ENCODE measurements around the gene C1orf146.
"Not testable (repeated sequence)": the region's sequence is repeated elsewhere in the genome, so short reads cannot be mapped to it uniquely, and the experiment has no call there.

Gene C1orf146, protein sequence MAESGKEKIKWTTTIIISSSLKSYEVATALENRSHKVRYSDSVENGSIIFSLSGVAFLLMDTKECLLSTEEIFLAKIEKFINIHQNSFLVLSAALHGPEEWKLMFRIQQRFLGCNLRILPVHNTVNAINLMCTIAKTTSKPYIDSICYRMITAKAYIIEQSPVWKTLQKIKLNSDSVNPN

DNA sequence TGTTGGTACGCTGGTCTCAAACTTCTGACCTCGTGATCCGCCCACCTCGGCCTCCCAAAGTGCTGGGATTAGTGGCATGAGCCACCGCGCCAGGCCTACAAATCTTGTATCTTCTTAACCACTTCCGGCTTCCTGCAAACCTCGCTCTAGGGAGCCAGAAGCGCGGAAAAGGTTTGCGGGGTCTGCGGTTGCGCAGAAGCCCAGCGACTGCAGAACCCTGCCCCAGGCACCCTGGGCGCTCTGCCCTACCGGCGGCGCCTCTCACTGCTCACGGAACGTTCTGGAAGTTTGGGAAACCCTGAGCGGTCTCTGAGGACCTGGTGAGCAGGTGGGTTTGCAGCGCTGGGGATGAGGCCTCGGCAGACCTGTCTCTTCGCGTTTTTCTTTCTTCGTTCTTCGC, at the start of gene C1orf146:
Gene C1orf146, plus strand, starts transcription at position 195 of the 400 bp plus-strand sequence. CDS start 13,506 bp downstream, outside the sequence.
- no peak for DNase-seq

DNA sequence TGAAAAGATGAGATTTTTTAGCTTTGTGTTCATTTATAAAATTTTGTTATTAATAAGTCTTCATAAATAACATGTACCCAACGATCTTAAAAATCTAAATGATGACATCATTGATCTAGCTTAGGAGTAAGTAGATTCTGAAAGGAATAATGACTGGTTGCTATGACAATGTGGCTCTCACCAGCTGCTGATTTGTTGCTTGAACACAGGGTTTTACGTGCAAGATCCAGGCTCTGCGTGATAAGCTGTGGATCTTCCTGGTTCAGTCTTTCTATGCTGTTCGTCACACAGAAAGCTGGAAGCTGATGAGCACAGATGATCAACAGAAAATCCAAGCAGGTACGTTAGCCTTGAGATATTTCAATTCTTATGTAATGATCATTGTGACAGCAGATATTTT, 49.1 kb upstream of the C1orf146 start:
- DNase-seq = peak; percentile 23

DNA sequence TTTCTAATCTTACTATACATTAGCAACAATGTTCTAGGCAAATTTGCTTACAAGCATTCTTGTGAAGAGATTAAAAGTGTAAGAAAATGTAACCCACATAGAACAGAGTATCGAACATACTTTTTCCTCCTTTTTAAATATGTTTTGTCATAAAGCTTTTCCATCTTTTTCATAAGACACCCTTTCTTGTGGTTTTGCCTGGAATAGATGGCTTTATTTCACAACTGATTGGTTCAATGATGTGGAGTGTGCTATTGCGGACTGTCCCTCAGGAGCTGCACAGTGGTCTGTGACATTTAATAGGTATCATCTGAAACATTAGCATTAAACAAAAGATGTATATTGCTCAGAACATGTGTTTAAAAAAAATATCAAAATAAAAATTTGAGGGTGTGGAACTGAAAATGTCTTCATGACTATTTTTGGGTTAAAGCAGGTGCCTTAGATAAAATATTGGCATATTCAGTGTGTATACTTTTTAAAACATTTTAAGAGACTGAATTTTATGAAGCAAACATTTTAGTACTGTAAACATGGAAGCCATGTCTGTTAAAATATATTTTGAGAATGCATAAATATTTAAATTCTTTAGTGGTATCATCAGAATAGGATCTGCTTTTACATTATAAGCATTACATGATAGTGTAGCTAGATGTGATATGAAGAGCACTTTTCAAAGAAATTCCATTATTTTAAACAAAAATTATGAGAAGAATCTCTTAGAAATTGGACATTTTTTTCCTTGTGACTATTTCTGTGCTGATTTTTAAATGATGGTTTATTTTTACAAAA, 48.3 kb upstream of the C1orf146 start:
- DNase-seq = no peak

DNA sequence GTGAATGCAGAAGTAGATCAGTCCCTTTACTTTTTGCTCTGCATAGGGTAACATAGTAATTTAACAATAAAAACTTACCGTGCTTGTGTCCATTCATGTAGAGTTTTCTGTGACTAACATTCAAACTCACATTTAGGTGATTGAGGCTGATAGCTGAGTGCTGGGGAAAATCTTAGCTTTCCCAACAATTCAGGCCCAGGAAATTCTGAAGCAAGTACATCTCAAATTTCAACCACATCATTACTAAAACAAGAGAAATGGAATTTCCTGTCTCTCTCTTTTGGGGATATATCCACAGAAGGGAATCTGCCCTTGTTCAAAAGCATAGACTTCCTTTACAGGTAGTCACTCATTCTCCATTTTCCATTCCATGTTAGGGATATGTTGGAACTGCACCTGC, 33.1 kb upstream of the C1orf146 start:
- DNase-seq = no peak

DNA sequence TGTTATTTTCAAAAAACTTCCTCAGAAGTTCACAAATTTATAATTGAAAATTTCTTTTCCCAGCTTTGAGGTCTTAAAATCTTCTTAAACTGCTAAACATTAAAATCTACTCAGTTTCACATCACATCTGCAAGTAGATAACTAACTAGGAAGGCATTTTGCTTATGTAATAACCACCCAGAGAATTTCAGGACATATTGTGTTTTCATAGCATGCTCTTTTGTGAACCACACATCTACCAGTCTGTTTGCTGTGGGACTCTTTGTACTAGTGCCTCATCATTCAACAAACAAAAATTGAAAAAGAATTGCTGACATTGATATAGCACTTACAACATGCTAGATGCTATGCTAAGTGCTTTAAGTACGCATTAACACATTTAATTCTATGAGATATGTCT, 31.6 kb upstream of the C1orf146 start:
- DNase-seq = no peak

DNA sequence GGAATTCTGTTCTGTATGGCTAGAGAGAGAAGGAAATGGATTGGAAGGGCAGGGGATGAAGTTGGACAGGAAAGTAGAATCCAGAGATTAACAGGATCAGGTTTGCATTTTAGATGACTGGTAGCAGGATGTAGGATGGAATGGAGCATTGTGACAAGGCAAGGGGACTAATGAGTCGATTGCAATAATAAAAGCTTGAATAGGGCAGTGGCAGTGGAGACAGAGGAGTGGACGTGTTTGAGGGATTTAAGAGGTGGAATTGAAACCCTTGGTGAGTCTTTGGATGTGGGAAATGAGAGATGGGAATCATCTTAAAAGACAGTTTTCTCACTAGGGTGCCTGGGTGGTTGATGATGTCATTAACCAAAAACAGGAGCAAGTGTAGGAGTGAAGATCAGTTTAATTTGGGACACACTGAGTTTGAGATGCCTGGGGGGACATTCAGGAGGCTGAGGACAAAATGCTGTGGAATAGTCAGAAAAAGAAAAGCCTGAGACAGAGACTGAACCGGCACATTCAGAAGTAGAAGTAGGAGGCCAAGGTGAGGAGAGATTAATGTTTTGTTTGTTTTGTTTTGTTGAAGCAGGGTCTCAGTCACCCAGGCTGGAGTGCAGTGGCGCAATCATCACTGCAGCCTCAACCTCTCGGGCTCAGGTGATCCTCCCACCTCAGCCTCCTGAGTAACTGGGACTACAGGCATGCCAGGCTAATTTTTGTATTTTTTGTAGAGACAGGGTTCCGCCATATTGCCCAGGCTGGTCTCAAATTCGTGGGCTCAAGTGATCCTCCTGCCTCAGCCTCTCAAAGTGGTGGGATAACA, 29.1 kb upstream of the C1orf146 start:
- DNase-seq = no peak

DNA sequence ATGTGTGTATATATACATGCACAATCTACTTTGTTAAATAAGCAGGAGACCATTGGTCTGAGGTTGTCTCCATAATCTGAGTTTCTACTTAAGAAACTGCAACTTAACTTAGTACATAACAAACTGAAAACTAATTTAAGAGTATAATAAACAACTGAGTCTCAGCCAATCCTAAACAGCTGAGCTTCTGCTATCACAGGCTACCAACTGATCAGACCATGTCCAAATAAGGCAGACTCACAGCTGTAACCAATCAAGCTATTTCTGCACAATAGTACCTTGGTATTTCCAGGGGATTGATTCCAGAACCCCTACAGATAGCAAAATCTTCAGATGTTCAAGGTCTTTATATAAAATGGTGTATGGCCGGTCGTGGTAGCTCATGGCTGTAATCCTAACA, 26.0 kb upstream of the C1orf146 start:
- DNase-seq = no peak

DNA sequence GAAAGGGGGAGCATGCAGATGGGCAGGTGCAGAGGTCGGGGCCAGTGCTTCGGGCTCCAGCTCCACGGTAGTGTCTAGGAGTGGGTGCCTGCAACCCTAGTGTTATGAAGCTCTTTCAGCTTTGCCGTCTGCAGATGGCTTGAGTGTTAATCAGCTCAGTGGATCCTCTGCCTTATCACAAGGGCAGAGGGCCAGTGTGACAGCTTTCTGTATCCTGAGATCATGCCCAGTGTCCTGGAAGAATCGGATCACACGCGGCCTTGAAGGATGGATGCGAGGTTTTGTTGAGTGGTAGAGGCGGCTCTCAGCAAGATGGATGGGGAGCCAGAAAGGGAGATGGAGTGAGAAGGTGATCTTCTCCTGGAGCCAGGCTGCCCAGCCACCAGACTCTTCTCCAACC, 25.5 kb upstream of the C1orf146 start:
- no peak for DNase-seq

DNA sequence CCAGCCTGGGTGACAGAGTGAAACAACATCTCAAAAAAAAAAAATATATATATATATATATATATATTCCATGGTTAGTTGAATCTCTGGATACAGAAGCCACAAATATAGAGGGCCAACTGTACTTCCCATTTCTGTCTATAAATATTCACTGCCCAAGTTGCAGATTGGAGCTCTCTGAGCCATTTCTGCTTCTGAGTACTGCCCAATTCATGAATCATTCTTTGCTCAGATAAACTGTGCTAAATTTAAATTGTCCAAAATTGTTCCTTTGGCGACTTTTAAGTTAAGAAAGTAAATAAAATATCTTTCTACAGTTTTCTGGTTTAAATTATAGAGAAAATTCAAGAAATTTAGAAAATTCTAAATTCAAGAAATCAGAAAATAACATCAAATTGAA, 23.2 kb upstream of the C1orf146 start:
- no peak for DNase-seq

DNA sequence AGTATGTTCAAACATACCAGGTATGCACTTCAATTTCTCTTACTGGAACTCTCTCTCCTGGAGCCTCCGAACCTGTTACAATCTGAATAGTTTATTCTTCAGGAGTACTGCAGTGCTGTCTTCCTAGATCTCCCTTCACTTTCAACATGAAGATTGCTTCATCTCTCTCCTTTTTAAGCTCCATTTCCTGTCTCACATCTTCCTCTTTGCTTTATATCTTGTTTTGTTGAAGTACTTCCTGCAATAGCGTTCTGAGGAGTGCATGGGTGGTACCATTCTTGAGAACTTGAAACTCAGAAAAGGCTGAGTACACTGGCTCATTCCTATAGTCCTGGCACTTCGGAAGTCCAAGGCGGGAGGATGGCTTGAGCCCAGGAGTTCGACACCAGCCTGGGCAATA, 15.7 kb upstream of the C1orf146 start:
- no peak for DNase-seq

DNA sequence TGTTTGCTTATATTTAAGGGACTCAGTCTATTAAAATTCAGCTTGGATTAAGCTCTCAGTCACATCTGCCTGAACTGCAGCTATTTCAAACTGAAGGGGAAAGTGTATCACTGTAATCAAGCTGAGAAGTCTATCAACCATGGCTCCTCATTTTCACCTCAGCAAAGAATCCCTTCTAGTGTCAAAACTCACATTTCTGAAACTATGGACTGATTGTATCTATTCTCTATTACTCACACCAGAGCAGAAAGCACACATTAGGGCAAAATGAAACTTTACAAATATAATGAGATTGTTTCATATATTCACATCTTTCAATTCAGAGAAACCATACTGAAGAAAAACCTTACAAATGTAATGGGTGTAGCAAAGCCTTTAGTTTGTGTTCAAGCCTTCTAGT, 14.6 kb upstream of the C1orf146 start:
- no peak for DNase-seq

DNA sequence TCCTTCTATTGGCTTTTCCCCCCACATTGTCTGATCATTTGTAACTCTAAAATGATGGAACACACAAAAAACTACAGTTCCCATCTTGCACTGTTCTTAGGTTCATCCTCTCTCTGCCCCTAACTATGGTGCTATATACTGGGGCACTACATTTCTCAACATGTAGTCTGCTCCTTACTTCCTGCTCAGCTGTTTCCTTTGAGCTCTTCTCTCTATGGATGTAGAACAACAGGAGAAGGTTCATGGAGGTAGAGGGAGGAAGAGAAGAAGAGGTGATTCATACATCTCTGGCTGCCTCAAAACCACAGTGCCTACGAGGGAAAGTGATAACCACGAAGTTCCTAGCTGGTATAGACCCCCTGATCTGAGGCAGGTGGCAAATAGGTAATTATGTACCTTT, 7.0 kb upstream of the C1orf146 start:
- no peak for DNase-seq

DNA sequence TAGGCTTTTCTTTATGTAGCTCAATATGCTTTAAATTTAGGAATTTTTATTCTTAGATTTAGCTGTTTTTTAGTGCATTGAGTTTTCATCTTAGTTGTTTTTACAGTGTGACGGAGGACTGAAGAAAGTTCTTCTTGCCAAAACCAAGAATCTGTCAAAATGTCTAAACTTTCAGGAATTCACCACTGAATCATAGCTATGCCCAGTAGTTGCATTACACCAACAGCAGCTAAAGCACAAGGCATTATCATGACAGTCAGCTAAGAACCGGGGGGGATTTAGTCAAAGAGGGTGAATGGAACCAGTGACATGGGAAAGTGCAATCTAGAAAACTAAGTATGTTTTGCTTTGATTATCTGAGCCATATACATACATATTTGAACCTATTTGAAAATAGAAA, 6.5 kb upstream of the C1orf146 start:
- DNase-seq = no peak

DNA sequence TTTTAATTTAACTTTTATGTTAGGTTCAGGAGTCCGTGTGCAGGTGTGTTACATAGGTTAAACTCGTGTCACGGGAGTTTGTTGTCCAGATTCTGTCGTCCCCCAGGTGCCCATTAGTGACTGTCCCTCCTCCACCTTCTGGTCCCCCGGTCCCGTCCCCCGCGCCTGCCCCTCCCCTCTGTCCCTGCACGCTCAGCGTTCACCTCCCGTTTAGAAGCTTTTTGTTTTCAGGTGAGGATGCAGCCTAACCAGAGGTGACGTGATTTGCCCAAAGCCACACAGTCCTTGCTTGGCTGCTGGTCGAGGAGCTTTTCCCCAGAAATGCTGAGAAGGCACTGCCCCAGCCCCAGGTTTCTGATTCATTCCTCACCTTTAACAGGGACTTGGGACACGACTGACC, 844 bp downstream of the C1orf146 start:
- DNase-seq = no peak

DNA sequence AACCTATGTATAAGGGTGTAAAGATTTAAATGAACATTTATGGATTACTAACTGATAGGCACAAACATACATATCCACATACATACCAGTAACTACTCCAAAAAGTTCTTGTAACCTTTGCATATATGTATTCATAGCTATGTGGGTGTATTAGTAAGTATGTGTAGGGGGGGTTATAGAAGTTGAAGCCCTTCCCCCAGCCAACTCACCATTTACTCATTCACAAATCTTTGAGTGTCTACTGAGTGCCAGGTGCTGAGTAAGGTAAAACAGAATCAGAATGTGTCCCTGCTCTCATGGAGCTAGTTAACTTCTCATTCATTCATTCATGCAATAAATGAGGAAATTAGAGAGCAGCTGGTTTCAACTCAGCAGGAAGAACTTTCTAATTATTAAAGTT, 1.3 kb downstream of the C1orf146 start:
- DNase-seq = no peak

DNA sequence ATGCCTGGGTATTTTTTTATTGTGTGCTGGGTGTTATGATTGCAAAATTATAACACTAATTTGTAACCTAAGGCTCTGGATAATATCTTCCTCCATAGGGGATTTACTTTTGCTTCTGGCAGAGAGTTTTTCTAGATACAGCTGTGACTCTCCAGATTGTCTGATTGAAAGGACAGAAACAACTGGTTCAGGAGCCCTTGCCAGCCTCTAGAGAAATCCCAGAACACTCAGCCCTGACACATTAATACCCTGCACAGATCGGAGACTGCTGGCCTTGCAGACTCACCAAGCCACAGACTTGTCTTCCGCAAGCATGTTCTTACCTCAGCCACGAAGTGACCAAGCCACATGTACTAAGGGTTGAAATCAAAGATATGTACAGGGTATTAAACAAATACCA, 10.7 kb downstream of the C1orf146 start:
- DNase-seq = no peak

DNA sequence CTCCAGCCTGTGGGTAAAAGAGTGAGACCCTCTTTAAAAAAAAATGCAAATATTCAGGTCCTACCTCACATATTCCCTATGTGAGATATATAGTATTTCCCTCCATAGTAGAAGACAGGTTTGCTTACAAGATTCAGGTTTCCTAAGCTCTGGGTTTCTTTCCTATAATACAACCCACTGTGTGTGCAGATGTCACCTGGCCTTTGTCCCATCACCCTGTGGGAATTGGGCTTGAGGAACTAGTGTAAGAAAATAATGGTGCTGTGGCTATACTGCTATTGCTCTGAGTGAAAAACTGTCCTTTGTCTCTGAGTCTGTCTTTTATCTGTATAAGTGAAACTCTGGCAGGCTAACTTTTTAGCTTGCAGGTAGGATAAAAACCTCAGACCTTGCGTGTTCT, 13.0 kb downstream of the C1orf146 start:
- no peak for DNase-seq

DNA sequence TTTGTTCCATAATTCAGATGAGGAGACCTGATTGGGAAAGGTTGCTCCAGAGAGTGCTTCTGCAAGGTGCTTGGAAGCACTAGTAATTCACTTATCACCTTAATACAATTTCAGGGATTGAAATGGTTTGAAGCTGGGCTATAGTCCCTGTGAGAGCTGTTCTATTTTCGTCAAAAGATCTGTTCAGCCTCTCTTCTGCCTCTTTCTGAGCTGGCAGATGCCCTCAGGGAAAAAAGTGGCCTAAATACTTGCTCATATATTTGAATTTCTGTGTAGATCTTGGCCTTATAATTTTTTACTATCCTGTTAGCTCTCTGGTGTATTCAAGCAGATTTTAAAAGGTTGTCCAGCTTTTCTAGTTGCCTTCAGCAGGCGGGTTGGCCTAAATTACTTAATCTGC, 22.3 kb downstream of the C1orf146 start:
- DNase-seq = no peak

DNA sequence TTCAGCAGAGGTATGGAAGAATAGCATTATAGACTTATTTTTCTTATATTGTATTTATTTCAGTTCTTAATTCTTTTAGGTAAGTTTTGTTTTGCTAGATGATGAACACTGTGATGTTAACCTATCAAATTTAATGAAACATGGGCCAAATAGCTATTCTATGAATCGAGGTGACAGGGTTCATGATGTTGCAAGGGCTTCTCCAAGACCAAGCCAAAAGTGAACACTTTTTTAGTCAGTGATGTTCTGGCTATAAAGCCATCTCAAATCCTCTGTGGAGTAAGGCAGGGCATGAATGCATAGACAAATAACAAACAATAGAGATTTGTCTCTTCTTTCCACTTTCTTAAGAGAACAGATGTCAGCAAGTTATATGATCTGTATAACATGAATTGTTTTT, 26.7 kb downstream of the C1orf146 start:
- no peak for DNase-seq

DNA sequence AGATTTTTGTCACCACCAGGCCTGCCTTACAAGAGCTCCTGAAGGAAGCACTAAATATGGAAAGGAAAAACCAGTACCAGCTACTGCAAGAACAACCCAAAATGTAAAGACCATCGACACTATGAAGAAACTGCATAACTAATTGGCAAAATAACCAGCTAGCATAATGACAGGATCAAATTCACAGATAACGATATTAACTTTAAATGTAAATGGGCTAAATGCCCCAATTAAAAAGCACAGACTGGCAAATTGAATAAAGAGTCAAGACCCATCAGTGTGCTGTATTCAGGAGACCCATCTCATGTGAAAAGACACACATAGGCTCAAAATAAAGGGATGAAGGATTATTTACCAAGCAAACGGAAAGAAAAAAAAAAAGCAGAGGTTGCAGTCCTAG, 37.0 kb downstream of the C1orf146 start:
- DNase-seq = not testable (repeated sequence)

DNA sequence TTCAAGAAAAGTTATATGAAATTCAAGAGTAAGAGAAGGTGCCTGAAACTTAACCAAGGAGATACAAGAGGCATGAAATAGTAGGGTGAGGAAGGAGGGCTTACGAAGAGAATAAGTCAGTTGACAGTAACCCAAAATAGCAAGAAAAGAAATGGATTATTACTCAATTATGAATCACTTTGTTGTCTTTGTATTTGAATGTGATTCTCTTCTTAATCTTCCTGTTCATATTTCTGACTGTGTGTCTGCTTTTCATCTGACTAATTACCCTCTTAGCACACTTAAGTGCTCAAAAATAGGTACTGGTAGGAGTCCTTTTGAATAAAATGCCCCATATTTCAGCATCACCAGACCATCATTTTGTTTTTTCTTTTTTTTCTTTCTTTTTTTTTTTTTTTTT, 41.6 kb downstream of the C1orf146 start:
- no peak for DNase-seq

DNA sequence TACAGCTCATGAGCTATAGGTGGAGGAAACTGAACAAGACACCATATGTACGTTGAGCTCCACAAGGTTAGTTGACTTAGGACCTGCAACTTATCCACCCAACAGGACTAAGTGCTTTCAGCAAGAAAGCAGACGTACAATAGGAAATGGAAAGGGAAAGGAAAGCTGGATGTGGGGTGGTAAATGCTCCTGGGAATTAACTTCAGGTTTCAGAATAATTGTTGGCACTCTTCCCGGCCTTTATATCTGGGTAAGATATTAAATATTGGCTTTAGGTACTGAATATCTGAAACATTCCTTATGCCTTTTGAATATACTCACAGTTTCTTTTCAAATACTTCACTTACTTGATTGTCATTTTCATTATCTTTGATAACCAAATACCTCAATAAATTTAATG, 44.8 kb downstream of the C1orf146 start:
- DNase-seq = no peak

DNA sequence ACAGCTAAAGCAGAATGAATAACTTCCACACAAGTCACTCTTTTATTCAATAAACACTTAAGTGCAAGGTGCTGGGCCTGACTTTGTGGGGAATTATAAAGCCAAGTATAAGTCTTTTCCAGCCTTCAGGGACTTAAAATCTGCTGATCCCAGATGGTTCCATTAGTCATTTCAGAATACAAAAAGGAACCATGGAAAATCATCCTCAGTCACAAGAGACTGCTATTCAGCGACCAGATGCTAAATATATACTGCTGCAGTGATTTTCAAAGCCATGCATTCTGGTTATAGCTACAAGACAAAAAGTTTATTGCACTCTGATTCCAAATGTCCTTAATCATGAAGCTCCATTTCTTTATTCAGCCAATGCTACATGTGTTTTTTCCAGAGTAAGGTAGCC, 55.3 kb downstream of the C1orf146 start:
- DNase-seq = no peak

DNA sequence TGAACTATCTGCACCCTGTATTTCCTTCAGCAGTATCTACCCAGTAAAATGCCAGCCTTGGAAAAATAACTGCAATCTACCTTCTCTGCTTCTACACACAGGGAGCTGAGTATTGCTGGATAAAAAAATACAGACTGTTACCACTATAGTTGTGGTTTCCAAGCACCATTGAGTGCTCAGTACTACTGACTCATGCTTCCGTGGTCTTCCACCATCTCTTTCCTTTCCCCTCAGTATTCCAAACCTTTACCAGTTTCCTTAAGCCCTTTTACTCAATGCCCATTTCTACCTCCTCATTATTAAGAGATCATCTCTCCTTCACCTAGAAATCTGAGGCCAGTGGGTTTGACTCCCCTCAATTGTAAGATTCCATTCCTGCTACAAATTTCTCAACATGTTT, 57.2 kb downstream of the C1orf146 start:
- no peak for DNase-seq
